HFFc6 (cell line): ENCODE measurements around the gene GSTM1. TPM values are rescaled to one million over a fixed set of nuclear protein-coding genes. Genes with fewer than 3 reads are reported as not detected.

Experiments
- DNase-seq: peaks from one replicate; pipeline ENCODE4 v3.0.0-alpha.2; 2018
- H3K27ac Mint-ChIP-seq: 2 replicates; pipeline ENCODE4 v1.8.0; 2020; ENCODE audit warnings: mild to moderate bottlenecking, mixed read lengths
- H3K27me3 Mint-ChIP-seq: 2 replicates; pipeline ENCODE4 v1.8.0; 2021; ENCODE audit warnings: mild to moderate bottlenecking, moderate library complexity, mixed read lengths; ENCODE audit not compliant: insufficient read depth
- H3K36me3 Mint-ChIP-seq: 2 replicates; pipeline ENCODE4 v1.8.0; 2021; ENCODE audit warnings: low read depth, mixed read lengths
- H3K4me1 Mint-ChIP-seq: 2 replicates; pipeline ENCODE4 v1.8.0; 2020; ENCODE audit warnings: low read depth, mixed read lengths
- H3K4me3 Mint-ChIP-seq: 2 replicates; pipeline ENCODE4 v1.8.0; 2020; ENCODE audit warnings: mild to moderate bottlenecking, moderate library complexity, mixed read lengths
- H3K9me3 Mint-ChIP-seq: 2 replicates; pipeline ENCODE4 v1.8.0; 2020; ENCODE audit warnings: mild to moderate bottlenecking, mixed read lengths
- total RNA-seq, 6 experiments: library from RNA; stranded (reverse); fragmentation: NEBNext Ultra II Directional; extraction: Animal tissue kit (Norgen Biotek cat#: 25700); gene quantifications; 2 replicates in 1 of 6; 3 replicates in 5 of 6; pipeline ENCODE4 v1.2.3, GENCODE V29; 2021
- TF ChIP-seq, protein P1 (sequence below): fragments of 200-600 bp; sonication (generic); IDR thresholded peaks from 2 replicates; pipeline ENCODE4 v1.5.0; 2021; ENCODE audit warnings: antibody characterized with exemption, mild to moderate bottlenecking

Gene GSTM1
- total RNA-seq, 6 experiments from 2014 or later = 14.7 to 50.1 (median 46.5) TPM

DNA sequence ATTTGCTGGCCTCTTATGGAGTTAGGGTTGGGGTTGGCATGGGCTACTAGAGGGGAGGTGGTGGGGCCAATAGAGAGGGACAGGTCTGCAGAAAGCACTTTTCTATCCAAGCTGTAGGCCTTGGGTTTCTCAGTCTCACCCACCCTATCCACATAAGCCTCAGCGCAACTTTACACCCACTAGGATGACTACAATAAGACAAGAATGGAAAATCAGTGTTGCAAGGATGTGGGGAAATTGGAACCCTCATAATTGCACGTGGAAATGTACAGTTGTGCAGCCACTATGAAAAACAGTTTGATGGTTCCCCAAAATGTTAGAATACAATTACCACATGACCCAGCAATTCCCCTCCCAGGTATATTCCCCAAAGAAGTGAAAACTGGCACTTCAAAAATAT is 45.8 kb upstream of the GSTM1 start:
- TF ChIP-seq, protein P1, sequence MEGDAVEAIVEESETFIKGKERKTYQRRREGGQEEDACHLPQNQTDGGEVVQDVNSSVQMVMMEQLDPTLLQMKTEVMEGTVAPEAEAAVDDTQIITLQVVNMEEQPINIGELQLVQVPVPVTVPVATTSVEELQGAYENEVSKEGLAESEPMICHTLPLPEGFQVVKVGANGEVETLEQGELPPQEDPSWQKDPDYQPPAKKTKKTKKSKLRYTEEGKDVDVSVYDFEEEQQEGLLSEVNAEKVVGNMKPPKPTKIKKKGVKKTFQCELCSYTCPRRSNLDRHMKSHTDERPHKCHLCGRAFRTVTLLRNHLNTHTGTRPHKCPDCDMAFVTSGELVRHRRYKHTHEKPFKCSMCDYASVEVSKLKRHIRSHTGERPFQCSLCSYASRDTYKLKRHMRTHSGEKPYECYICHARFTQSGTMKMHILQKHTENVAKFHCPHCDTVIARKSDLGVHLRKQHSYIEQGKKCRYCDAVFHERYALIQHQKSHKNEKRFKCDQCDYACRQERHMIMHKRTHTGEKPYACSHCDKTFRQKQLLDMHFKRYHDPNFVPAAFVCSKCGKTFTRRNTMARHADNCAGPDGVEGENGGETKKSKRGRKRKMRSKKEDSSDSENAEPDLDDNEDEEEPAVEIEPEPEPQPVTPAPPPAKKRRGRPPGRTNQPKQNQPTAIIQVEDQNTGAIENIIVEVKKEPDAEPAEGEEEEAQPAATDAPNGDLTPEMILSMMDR = no peak
- Mint-ChIP-seq H3K4me3 (no peak overlapping the region), H3K27me3 (peaks cover 5% of the 10 kb centered on the region), H3K9me3 (no peaks in the 10 kb centered on the region), H3K27ac (no peak overlapping the region), H3K36me3 (no peaks in the 10 kb centered on the region), H3K4me1 (peaks cover 19% of the 10 kb centered on the region)
- no peak for DNase-seq

DNA sequence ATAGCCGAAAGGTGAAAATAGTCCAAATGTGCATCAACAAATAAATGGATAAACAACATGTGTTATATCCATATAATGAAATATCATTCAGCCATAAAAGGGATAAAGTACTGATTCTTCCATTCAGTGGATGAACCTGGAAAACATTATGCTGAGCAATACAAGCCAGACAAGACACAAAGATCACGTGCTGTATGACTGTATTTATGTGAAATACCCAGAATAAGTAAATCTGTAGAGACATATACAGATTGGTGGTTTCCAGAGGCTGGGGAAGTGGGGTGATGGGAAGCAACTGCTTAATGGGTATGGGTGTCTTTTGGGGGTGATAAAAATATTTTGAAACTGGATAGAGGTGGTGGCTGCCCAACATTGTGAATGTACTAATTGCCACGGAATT is 45.0 kb upstream of the GSTM1 start:
- no peak overlapping the region for H3K27ac Mint-ChIP-seq
- no peaks in the 10 kb centered on the region for H3K36me3 Mint-ChIP-seq
- H3K4me1 Mint-ChIP-seq = peaks cover 17% of the 10 kb centered on the region
- H3K4me3 Mint-ChIP-seq = no peak overlapping the region
- peak; percentile 40 for DNase-seq
- TF ChIP-seq, protein P1 = no peak
- no peaks in the 10 kb centered on the region for H3K9me3 Mint-ChIP-seq
- peaks cover 5% of the 10 kb centered on the region for H3K27me3 Mint-ChIP-seq

DNA sequence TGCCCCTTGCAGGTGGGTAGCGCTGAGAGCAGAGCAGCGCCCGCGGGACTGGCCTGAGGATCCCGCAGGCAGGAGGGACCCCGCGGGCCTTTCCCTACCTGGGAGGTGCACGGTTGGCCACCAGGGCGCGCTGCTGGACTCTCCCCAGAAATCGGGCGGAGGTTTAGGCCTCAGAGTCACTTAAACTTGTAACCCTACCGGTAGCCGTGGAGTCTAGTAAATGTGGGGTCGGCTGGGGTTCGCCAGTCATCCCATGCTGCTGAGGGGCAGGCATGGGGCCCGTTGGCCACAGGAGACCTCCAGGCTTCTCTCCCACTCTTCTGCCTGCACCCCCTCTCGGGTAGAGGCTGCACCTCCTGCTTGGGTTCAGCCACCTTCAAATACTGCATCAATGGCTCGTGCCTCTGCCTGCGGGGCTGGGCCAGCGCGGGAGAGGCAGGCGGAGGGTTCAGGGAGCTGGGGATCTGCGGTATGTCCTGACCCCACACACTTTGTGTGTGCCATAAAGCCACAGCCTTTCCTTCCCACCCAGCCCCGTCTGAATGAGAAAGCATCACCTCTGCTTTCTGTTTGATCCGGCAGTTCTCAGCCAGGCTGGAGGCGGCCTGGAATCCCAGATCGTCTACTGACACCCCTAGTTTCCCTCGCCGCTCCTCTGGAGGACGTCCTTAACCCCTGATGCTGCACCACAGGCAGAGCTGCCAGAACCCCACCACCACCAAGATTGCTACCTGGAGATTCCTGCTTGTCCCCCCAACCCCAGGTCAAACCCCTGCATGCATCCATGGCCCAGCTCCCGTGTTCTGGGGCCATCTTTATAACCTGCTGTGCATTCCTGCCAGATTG is 44.0 kb upstream of the GSTM1 start:
- Mint-ChIP-seq H3K27ac (no peak overlapping the region), H3K27me3 (peaks cover 5% of the 10 kb centered on the region)
- TF ChIP-seq, protein P1 = peak; percentile 94

DNA sequence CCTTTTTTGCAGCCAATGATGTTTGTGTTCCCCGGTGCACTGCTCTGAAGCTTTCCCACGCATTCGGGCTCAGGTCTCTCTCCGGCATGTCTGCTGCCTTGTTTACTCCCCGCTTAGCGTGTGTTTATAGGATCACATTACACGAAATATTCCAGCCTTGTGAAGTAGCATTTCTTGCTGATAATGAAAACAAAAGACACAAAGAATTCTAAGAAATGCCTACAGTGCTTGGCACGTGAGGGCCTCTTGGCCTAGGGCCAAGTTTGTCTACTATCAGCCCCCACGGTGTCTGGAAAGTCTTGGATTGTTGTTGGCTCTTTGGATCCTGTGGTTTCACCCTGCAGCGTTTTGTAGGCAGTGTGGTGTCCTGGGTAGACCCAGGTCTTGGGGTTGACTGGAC is 42.9 kb upstream of the GSTM1 start:
- peaks cover 26% of the 10 kb centered on the region for H3K4me1 Mint-ChIP-seq
- peaks cover 5% of the 10 kb centered on the region; the same call in 1 of the 2 replicates for H3K27me3 Mint-ChIP-seq
- H3K36me3 Mint-ChIP-seq = no peaks in the 10 kb centered on the region
- no peak for DNase-seq
- no peak overlapping the region for H3K27ac Mint-ChIP-seq
- no peak overlapping the region for H3K4me3 Mint-ChIP-seq
- no peaks in the 10 kb centered on the region for H3K9me3 Mint-ChIP-seq
- TF ChIP-seq, protein P1 = no peak

More for the DNA sequence above, 44.0 kb upstream of the GSTM1 start:
- Mint-ChIP-seq H3K4me1 (peaks cover 18% of the 10 kb centered on the region), H3K36me3 (no peaks in the 10 kb centered on the region), H3K9me3 (no peaks in the 10 kb centered on the region), H3K4me3 (no peak overlapping the region; the same call in 1 of the 2 replicates)
- no peak for DNase-seq

DNA sequence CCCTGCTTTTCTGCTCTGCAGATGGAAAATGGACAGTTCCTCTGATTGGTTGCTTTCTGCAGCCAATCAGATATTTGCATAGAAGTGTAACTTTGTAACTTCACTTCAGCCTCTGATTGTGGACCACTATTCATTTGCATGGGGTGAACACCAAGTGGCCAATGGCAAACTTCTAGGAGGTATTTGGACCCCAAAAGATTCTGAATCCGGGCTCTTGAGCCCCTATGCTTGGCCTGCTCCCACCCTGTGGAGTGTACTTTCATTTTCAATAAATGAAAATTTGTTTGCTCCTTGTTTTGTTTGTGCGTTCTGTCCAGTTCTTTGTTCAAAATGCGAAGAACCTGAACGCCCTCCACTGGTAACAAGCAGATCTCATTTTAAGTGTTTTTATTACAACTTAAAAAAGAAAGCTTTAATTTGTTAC is 38.1 kb upstream of the GSTM1 start:
- H3K4me3 Mint-ChIP-seq = peak overlapping the region; percentile 90
- TF ChIP-seq, protein P1 = peak; percentile 80
- peak overlapping the region; percentile 43; the same call in 1 of the 2 replicates for H3K27ac Mint-ChIP-seq
- no peaks in the 10 kb centered on the region for H3K36me3 Mint-ChIP-seq
- no peaks in the 10 kb centered on the region for H3K9me3 Mint-ChIP-seq
- DNase-seq = peak; percentile 55
- peaks cover 4% of the 10 kb centered on the region for H3K27me3 Mint-ChIP-seq
- peaks cover 35% of the 10 kb centered on the region for H3K4me1 Mint-ChIP-seq
